Spleen (tissue), 7 donors: ENCODE data around the gene OGDHL.

Experiments used
- CTCF ChIP-seq, 11 experiments: fragments of 200-600 bp in 7 of 11; fragments of 450-650 bp in 4 of 11; sonication (generic) in 4 of 11; IDR thresholded peaks in 8 of 11; conservative IDR thresholded peaks in 3 of 11; 1 replicate in 7 of 11; 2 replicates in 4 of 11; pipeline versions ENCODE4 v1.4.0 to v1.8.0; 2016 to 2021; ENCODE audit warnings: antibody characterized with exemption in 11 of 11, inconsistent platforms in 4 of 11, mild to moderate bottlenecking in 1 of 11
- POLR2A ChIP-seq, 3 donors: fragments of 450-650 bp; IDR thresholded peaks; one replicate each; pipeline ENCODE4 v1.5.1; 2017; ENCODE audit warnings: antibody characterized with exemption in 3 of 3, mild to moderate bottlenecking in 1 of 3
- donor health status: DM: no; HTN: no; CAD: no; lungs with moderate emphysema.
- donor health status: DM: no; HTN: no; CAD: no.
- donor health status: DM: no; HTN: no; CAD: no.

GRCh38 chr10:49775014-49775413 lies 12.9 kb upstream of the OGDHL start:
- TF ChIP-seq CTCF (IDR thresholded peaks at IDR 0.05 in 8 of 11, conservative IDR thresholded peaks at IDR 0.05 in 3 of 11) (no peak), POLR2A (IDR thresholded peaks at IDR 0.05) (no peak)
